Measurements from ENCODE around the gene MAP3K3. TPM values are rescaled to one million over a fixed set of nuclear protein-coding genes. Genes with fewer than 3 reads are reported as not detected.

MAP3K3 gene
- polyA plus RNA-seq, 2 of the 4 experiments (the other 2 are of a cell fraction), result 10.8 to 11.2 TPM

GRCh38 chr17:63698381-63698885 is 76.2 kb downstream of the MAP3K3 start:
- H3K4me1 ChIP-seq, result 0 out of 3 replicates have a peak, but pooled peaks cover 6% of the 10 kb centered on the region
- 90% methylated on average over 20 of the region's 24 CpGs for WGBS (ENCODE audit: missing lambda C conversion rate)
- DNase-seq (ENCODE audit: low read depth in 1 of 2, low spot score in 1 of 2) (no peak), ATAC-seq (peak in 1 of 2 experiments; percentile 4; a peak in 2 of 6 replicates), FAIRE-seq (no peak)
- no peak overlapping the region for H3K27ac ChIP-seq
- ChIA-PET POLR2A (interaction anchor here (1.2 kb wide), 1 partner anchor 43 kb away, joined by 3 read pairs; no protein-coding TSS in a partner anchor), CTCF (interaction anchor here (0.6 to 7.0 kb wide), 17 partner anchors 9 to 1828 kb away, joined by 3 to 116 read pairs (median 4); no protein-coding TSS in a partner anchor)
- no peaks in the 10 kb centered on the region for H3K9me3 ChIP-seq
- TF ChIP-seq TP53 (CRISPR knock-in tag; IDR thresholded peaks at IDR 0.05) (no peak), BHLHE40 (IDR thresholded peaks at IDR 0.05; ENCODE audit: low read depth, low read length) (no peak), HES2 (IDR thresholded peaks at IDR 0.05) (no peak), POLR2AphosphoS2 (conservative IDR thresholded peaks at IDR 0.05; ENCODE audit: low read length) (no peak), CBX2 (IDR thresholded peaks at IDR 0.05; ENCODE audit: borderline replicate concordance, low read depth) (no peak), MAFK (IDR thresholded peaks at IDR 0.05; ENCODE audit: partially characterized antibody) (no peak), CHD2 (IDR thresholded peaks at IDR 0.05; ENCODE audit: low read length, partially characterized antibody) (no peak), HOXB13 (CRISPR knock-in tag; IDR thresholded peaks at IDR 0.05; ENCODE audit: low read depth) (no peak)
- H3K4me3 ChIP-seq, result no peak overlapping the region
- no peak overlapping the region for H3K4me2 ChIP-seq

- Histone ChIP-seq H3K4me3 (peak overlapping the region; percentile 70), H3K27ac (peak overlapping the region; percentile 71 to 91), H3K4me2 (peak overlapping the region; percentile 96), H3K9me3 (no peaks in the 10 kb centered on the region), H3K4me1 (0 out of 3 replicates have a peak, but pooled peaks cover 6% of the 10 kb centered on the region)
- WGBS (ENCODE audit: missing lambda C conversion rate), result 64% methylated on average over 19 of the region's 45 CpGs
- no peak for DNase-seq (ENCODE audit: low read depth in 1 of 2, low spot score in 1 of 2)
- FAIRE-seq, result no peak
- ChIA-PET CTCF (interaction anchor here (0.9 to 7.0 kb wide), 11 partner anchors 8 to 150 kb away, joined by 3 to 116 read pairs (median 4); no protein-coding TSS in a partner anchor), POLR2A (interaction anchor here (1.2 kb wide), 1 partner anchor 42 kb away, joined by 3 read pairs; no protein-coding TSS in a partner anchor)
- ATAC-seq, result peak; percentile 4 to 41; a peak in 4 of 6 replicates
- TF ChIP-seq EHF (CRISPR knock-in tag; IDR thresholded peaks at IDR 0.05), result no peak
- no peak for TF ChIP-seq HOXA7 (CRISPR knock-in tag; IDR thresholded peaks at IDR 0.05)
- TF ChIP-seq NFE2L2 (conservative IDR thresholded peaks at IDR 0.05; ENCODE audit: low read length), result no peak
- no peak for TF ChIP-seq FOSB (CRISPR knock-in tag; IDR thresholded peaks at IDR 0.05)
- TF ChIP-seq JUNB (IDR thresholded peaks at IDR 0.05), result no peak
- TF ChIP-seq KDM1A (IDR thresholded peaks at IDR 0.05; ENCODE audit: low read depth), result no peak
These were observed 76.8 kb downstream of the MAP3K3 start for GRCh38 chr17:63698886-63699637.

- Histone ChIP-seq H3K9me3 (no peaks in the 10 kb centered on the region), H3K4me1 (0 out of 3 replicates have a peak, but pooled peaks cover 6% of the 10 kb centered on the region), H3K4me2 (peak within 1 kb of the TSS; percentile 96), H3K27ac (peak within 1 kb of the TSS; percentile 71 to 91), H3K4me3 (peak within 1 kb of the TSS; percentile 70)
- CTCF ChIA-PET, result interaction anchor here (1.3 to 1.7 kb wide), 2 partner anchors 9 to 110 kb away, joined by 3 to 5 read pairs; no protein-coding TSS in a partner anchor
- FAIRE-seq (no peak), DNase-seq (ENCODE audit: low read depth in 1 of 2, low spot score in 1 of 2) (peak; percentile 26 to 69), ATAC-seq (peak; percentile 25 to 28)
- POLR2A ChIA-PET, result no interaction called here
- 0% methylated on average over 7 of the region's 133 CpGs for WGBS (ENCODE audit: missing lambda C conversion rate)
- TF ChIP-seq REST (IDR thresholded peaks at IDR 0.05) (no peak), HMGXB4 (CRISPR knock-in tag; IDR thresholded peaks at IDR 0.05; ENCODE audit: borderline replicate concordance) (no peak), NPAS2 (CRISPR knock-in tag; IDR thresholded peaks at IDR 0.05; ENCODE audit: borderline replicate concordance) (no peak), HOXB13 (CRISPR knock-in tag; IDR thresholded peaks at IDR 0.05; ENCODE audit: low read depth) (no peak), RNF2 (IDR thresholded peaks at IDR 0.05; ENCODE audit: borderline replicate concordance, low read depth) (no peak), JUN (IDR thresholded peaks at IDR 0.05) (peak in 1 of 2 experiments; percentile 63; a peak in 3 of 5 replicates), RCOR1 (IDR thresholded peaks at IDR 0.05; ENCODE audit: low read depth, low read length) (no peak), MYC (IDR thresholded peaks at IDR 0.05; ENCODE audit: borderline replicate concordance, low read length) (no peak), MAZ (IDR thresholded peaks at IDR 0.05; ENCODE audit: borderline replicate concordance, low read depth, low read length) (no peak), ESRRA (IDR thresholded peaks at IDR 0.05; ENCODE audit: borderline replicate concordance, low read length) (no peak), CBX8 (IDR thresholded peaks at IDR 0.05) (no peak), CEBPB (IDR thresholded peaks at IDR 0.05) (no peak), CBX2 (IDR thresholded peaks at IDR 0.05; ENCODE audit: borderline replicate concordance, low read depth) (no peak), POLR2A (IDR thresholded peaks at IDR 0.05; ENCODE audit: low read length) (peak; percentile 44)
These were observed 77.7 kb downstream of the MAP3K3 start, which contains the start of gene LIMD2 for GRCh38 chr17:63699638-63700527. Gene LIMD2 (minus strand): TSS chr17:63700125. CDS start chr17:63699298, 827 bp downstream.

All from A549 (cell line).